ENCODE data around the gene KIF2C.
"Not testable (repeated sequence)": the region's sequence is repeated elsewhere in the genome, so short reads cannot be mapped to it uniquely, and the experiment has no call there.

Gene KIF2C

GRCh38 chr1:44739307-44740178 is at the start of gene KIF2C:
TSS of gene KIF2C (plus strand) at chr1:44739837. CDS start at chr1:44739933, 96 bp downstream.
- peak; percentile 98 to 99 for DNase-seq

- no peak for DNase-seq
Measured at GRCh38 chr1:44693159-44693558, 46.5 kb upstream of the KIF2C start.

- DNase-seq: peak in 1 of 2 donors; percentile 33
Measured at GRCh38 chr1:44693900-44694299, 45.7 kb upstream of the KIF2C start.

- DNase-seq: no peak
Measured at GRCh38 chr1:44694863-44695478, 44.7 kb upstream of the KIF2C start.

- DNase-seq: no peak
Measured at GRCh38 chr1:44695671-44696070, 44.0 kb upstream of the KIF2C start.

- DNase-seq: no peak
Measured at GRCh38 chr1:44696101-44696500, 43.5 kb upstream of the KIF2C start.

GRCh38 chr1:44696789-44697345 is 42.8 kb upstream of the KIF2C start:
- peak; percentile 25 to 52 for DNase-seq

GRCh38 chr1:44698138-44698537 is 41.5 kb upstream of the KIF2C start:
- peak; percentile 54 to 58 for DNase-seq

GRCh38 chr1:44699375-44699774 is 40.3 kb upstream of the KIF2C start:
- not testable (repeated sequence) for DNase-seq

- DNase-seq: no peak
Measured at GRCh38 chr1:44700573-44700972, 39.1 kb upstream of the KIF2C start.

- DNase-seq: no peak
Measured at GRCh38 chr1:44701141-44701573, 38.5 kb upstream of the KIF2C start.

GRCh38 chr1:44705470-44705869 is 34.2 kb upstream of the KIF2C start:
- no peak for DNase-seq

GRCh38 chr1:44705938-44706337 is 33.7 kb upstream of the KIF2C start:
- DNase-seq: no peak

- no peak for DNase-seq
Measured at GRCh38 chr1:44707112-44707881, 32.3 kb upstream of the KIF2C start.

- peak; percentile 72 to 89 for DNase-seq
Measured at GRCh38 chr1:44707959-44708831, 31.4 kb upstream of the KIF2C start.

- no peak for DNase-seq
Measured at GRCh38 chr1:44713321-44713781, 26.3 kb upstream of the KIF2C start.

GRCh38 chr1:44714532-44714931 is 25.1 kb upstream of the KIF2C start:
- DNase-seq: no peak

GRCh38 chr1:44714944-44715571 is 24.6 kb upstream of the KIF2C start:
- DNase-seq: peak; percentile 63 to 91

- no peak for DNase-seq
Measured at GRCh38 chr1:44717156-44717555, 22.5 kb upstream of the KIF2C start.

- no peak for DNase-seq
Measured at GRCh38 chr1:44717653-44718052, 22.0 kb upstream of the KIF2C start.

GRCh38 chr1:44718091-44718490 is 21.5 kb upstream of the KIF2C start:
- DNase-seq: no peak

Data from inflammatory macrophage treated with lipopolysaccharide for 1 hour (primary cell).